NK-92 (cell line): ENCODE results near the gene PBX1.

Experiments used
- DNase-seq: peaks from one replicate; lab custom pipeline; 2025; ENCODE audit not compliant: unreplicated experiment; lab: John Stamatoyannopoulos, UW

Gene PBX1

GRCh38 chr1:164664127-164664526 lies 105.1 kb downstream of the PBX1 start:
- DNase-seq, result no peak

- DNase-seq, result no peak
Observed at GRCh38 chr1:164667001-164667400, 108.0 kb downstream of the PBX1 start.

GRCh38 chr1:164667600-164667999 lies 108.6 kb downstream of the PBX1 start:
- DNase-seq, result no peak

GRCh38 chr1:164668491-164669400 lies 109.8 kb downstream of the PBX1 start:
- no peak for DNase-seq

- DNase-seq, result no peak
Observed at GRCh38 chr1:164670026-164670425, 111.0 kb downstream of the PBX1 start.

- DNase-seq, result no peak
Observed at GRCh38 chr1:164670786-164671185, 111.8 kb downstream of the PBX1 start.

- DNase-seq, result no peak
Observed at GRCh38 chr1:164671323-164671965, 112.5 kb downstream of the PBX1 start.

- DNase-seq, result no peak
Observed at GRCh38 chr1:164671966-164672571, 113.1 kb downstream of the PBX1 start.

GRCh38 chr1:164672588-164672987 lies 113.6 kb downstream of the PBX1 start:
- DNase-seq, result no peak

GRCh38 chr1:164673584-164674214 lies 114.7 kb downstream of the PBX1 start:
- DNase-seq, result no peak

GRCh38 chr1:164675342-164675904 lies 116.4 kb downstream of the PBX1 start:
- DNase-seq, result no peak

- DNase-seq, result no peak
Observed at GRCh38 chr1:164678136-164678700, 119.2 kb downstream of the PBX1 start.

GRCh38 chr1:164682570-164682969 lies 123.6 kb downstream of the PBX1 start:
- DNase-seq, result no peak

- no peak for DNase-seq
Observed at GRCh38 chr1:164683235-164683634, 124.3 kb downstream of the PBX1 start.

GRCh38 chr1:164685266-164686035 lies 126.5 kb downstream of the PBX1 start:
- DNase-seq, result no peak

GRCh38 chr1:164687777-164688176 lies 128.8 kb downstream of the PBX1 start:
- DNase-seq, result no peak

- no peak for DNase-seq
Observed at GRCh38 chr1:164688791-164689190, 129.8 kb downstream of the PBX1 start.

GRCh38 chr1:164689672-164690511 lies 130.9 kb downstream of the PBX1 start:
- DNase-seq, result no peak

- DNase-seq, result no peak
Observed at GRCh38 chr1:164692420-164692819, 133.4 kb downstream of the PBX1 start.
